Ramos (cell line): ENCODE data around the gene SLX4IP.

ENCODE experiments used
- in situ Hi-C: fragments of 300-500 bp; cut with MboI; formaldehyde crosslinking; loops from one replicate; pipeline ENCODE4 v1.14.3; 2022; ENCODE audit warnings: low sequenced_read_pairs; ENCODE audit not compliant: unreplicated experiment

Gene SLX4IP

GRCh38 chr20:10513061-10513460, 78.0 kb downstream of the SLX4IP start:
- in situ Hi-C loops: no loop called here

GRCh38 chr20:10513931-10514575, 78.9 kb downstream of the SLX4IP start:
- in situ Hi-C loops: no loop called here

GRCh38 chr20:10516529-10516928, 81.4 kb downstream of the SLX4IP start:
- in situ Hi-C loops: no loop called here

GRCh38 chr20:10519361-10520046, 84.4 kb downstream of the SLX4IP start:
- in situ Hi-C loops: no loop called here

GRCh38 chr20:10520528-10520927, 85.4 kb downstream of the SLX4IP start:
- in situ Hi-C loops: no loop called here

GRCh38 chr20:10521068-10521831, 86.1 kb downstream of the SLX4IP start:
- in situ Hi-C loops: no loop called here

GRCh38 chr20:10521836-10522235, 86.7 kb downstream of the SLX4IP start:
- in situ Hi-C loops: no loop called here

GRCh38 chr20:10522328-10522727, 87.2 kb downstream of the SLX4IP start:
- in situ Hi-C loops: no loop called here

- in situ Hi-C loops: no loop called here
Measured at GRCh38 chr20:10523443-10523842, 88.3 kb downstream of the SLX4IP start.

- in situ Hi-C loops: no loop called here
Measured at GRCh38 chr20:10524034-10524476, 89.0 kb downstream of the SLX4IP start.

GRCh38 chr20:10524643-10525042, 89.5 kb downstream of the SLX4IP start:
- in situ Hi-C loops: no loop called here

- in situ Hi-C loops: no loop called here
Measured at GRCh38 chr20:10527781-10528180, 92.7 kb downstream of the SLX4IP start.

GRCh38 chr20:10530883-10531282, 95.8 kb downstream of the SLX4IP start:
- in situ Hi-C loops: no loop called here

GRCh38 chr20:10531848-10532247, 96.7 kb downstream of the SLX4IP start:
- in situ Hi-C loops: no loop called here

GRCh38 chr20:10532361-10532760, 97.3 kb downstream of the SLX4IP start:
- in situ Hi-C loops: no loop called here

- in situ Hi-C loops: no loop called here
Measured at GRCh38 chr20:10536531-10536930, 101.4 kb downstream of the SLX4IP start.

GRCh38 chr20:10537850-10538480, 102.9 kb downstream of the SLX4IP start:
- in situ Hi-C loops: no loop called here

- in situ Hi-C loops: no loop called here
Measured at GRCh38 chr20:10538768-10539167, 103.7 kb downstream of the SLX4IP start.

GRCh38 chr20:10539818-10540553, 104.9 kb downstream of the SLX4IP start:
- in situ Hi-C loops: no loop called here
